NCI-H748 treated with DMSO at 0.1 percent for 48 hours (cell line): ENCODE data around the gene HOXA6.

Experiments used
- DNase-seq: peaks from one replicate; lab custom pipeline; 2025; lab: John Stamatoyannopoulos, UW

HOXA6 gene

DNA sequence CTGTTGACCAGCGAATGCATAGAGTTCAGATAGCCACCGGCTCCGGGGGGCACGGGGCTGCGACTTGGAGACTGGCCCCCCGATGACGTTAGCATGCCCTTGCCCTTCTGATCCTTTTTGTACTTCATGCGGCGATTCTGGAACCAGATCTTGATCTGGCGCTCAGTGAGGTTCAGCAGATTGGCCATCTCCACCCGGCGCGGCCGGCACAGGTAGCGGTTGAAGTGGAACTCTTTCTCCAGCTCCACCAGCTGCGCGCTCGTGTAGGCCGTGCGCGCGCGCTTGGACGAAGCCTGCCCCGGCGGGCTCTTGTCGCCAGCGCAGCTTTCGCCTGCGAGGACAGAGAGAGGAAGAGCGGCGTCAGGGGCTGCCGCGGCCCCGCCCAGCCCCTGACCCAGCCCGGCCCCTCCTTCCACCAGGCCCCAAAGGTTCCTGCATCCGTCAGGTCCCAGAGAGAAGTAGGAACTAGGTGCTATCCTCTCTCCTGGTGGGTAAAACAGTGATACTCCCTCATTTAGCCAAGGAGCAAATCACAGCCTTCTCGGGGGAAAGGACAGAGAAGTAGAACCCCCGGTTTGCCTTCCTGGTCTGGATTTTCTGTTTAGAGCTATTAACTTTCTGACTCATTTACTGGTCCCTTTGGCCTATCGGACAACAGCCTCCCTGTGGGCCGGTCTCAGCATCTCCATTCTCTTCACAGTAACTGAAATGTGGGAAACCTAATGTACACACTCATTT, 39.0 kb downstream of the HOXA6 start:
- no peak for DNase-seq

DNA sequence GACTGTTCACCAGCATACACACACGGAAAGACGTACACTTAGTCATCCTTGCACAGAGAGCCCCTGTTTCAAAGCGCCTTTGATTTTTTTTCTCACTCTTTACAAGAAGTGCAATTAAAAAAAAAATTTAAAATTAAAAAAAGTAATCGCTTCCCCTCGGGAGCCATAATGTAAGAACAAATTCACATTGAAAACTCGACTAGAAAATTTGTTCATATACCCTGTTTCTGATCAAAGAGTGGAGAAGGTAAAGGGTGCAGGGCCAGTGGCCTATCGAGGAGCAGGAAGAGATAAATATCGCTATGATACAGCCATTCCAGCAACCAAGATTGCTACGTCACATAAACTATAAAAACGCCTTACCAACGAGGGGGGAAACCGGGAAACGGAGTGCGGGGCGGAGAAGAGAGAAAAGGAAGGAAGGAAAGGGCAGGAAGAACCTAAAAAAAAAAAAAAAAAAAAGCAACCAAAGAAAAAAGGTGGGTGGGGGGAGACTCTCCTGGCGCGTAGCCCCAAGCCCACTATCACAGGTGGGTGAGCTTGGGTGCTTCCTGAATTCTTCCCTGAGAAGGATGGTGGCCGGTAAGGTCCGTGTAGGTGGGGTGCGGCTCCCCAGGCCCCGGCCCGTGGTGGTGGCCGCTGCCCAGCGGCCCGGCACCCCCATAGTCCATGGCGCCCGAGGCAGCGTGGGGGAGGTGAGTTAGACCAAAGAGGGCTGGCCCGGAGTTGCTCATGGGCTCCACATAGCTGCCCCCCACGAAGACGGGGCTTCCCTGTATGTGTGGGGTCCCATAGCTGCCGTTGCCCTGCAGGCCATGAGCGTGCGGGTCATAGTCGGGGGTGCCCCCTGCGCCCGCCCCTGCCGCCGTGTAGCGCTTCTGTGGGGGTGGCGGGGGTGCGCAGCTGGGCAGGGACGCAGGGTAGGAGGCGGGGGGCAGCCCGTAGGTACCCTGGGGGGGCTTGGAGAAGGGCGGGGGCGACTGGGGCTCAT, 39.9 kb downstream of the HOXA6 start:
- DNase-seq: no peak

DNA sequence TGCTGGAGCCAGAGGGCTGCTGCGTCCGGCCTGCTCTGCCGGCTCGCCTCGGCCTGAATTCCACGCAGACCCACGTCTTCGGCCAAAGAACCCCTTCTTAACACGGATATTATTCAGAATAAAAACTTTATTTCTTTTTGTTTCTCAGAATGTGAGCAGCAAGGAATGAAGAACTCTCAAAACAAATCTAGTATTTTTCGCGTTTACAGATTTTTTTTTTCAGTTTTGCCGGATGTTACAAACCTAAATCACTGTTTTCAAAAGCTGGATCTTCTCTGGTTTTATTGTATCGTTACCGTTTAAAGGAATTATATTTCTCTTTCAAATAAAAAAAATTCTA, 40.7 kb downstream of the HOXA6 start:
- DNase-seq: no peak

DNA sequence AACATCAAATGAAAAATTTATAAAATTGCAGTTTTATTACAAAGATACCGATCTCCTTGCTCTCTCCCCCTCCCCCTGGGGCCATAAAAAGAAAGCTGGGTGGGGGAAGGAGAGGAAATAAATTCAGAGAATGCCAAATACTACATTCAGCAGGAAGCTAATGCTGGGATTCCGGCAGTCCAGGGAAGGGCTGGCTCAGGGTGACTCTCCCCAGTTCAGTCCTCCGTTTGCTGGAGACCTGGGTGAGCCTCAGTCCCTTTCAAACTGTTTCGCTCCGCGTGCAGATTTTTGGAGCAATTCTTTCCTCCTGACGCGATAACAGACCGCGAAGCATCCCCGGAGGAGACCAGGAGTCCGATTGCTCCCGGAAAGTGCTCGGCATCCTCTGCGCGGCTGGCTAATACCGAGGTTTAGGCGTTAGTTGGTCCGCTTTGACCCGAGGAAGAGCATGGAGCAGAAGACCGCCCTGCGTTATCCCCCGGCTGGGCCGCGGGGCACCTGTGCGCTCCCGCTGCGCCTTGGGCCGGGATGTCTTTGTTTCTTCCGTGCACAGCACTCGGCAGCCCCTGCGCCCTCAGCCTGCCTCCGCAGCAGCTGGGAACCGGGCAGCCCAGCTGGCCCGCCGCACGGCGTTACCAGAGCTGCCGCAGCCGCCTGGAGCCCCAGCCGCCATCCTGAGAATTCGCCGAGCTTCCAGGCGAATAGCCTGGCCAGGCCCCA, 41.2 kb downstream of the HOXA6 start:
- DNase-seq: no peak

DNA sequence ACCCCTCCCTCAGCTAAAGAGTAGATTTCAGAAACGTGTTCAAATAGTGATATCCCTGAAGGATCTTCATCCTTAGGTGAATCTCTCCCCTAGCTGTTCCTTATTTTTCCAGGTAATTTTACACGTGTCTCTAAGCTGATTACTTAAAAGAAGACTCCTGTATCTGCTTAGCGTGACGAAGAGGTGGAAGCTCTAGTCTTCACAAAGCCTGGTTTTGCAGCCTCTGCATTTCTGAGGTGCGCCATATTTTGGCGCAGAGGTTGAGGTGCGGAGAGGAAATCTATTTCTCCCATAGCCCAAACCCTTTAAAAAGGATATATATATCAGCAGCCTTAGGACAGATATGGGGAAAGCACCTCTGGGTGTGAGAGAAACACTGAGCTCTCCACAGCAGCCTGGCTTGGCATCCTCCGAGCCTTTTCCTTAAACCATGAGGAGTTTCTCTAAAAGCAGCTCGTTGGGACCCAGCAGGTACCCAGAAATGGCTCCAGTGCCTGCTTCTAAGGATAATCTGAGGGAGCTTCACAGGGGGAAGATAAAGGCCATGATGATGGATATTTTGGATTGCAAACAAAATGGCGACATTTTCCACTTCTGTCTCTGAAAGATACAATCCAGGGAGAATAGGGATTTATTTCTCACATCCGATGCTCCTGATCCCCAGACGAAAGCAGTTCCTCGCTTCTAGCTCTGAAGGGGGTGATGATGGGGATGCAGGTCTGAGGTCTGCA, 42.1 kb downstream of the HOXA6 start:
- no peak for DNase-seq

DNA sequence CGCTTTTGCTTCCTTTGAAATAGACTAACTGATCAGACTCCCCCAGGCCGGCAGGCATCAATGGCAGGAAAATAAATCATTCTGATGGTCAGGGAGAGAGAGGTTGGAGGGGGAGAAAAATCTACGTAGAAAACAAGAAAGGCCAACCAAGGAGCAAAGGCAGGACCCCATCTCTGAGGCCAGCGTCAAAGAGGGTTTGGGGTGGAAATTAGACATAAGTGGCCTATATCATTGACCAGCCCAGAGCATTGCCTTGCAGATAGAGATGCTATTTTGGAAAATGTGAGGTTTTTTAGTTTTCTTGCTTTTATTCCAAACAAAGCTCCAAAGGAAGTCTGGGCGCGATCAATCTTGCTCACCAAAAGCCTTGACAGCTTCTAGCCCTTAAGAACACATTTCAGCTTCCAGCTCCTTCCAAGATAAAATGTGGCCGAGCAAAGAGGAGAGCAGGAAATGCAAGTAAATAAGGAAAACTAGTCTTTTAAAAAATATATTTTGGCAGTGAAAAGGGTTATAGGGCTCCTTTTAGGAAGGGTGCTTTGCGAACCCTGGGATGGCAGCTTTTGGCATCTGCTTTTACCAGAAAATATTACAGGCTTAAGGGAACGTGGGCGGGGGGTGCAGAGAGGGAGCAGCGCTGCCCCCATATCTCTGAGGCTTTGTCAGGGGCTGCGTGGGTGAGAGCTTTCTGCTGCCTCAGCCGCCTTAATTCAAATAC, 43.1 kb downstream of the HOXA6 start:
- no peak for DNase-seq

DNA sequence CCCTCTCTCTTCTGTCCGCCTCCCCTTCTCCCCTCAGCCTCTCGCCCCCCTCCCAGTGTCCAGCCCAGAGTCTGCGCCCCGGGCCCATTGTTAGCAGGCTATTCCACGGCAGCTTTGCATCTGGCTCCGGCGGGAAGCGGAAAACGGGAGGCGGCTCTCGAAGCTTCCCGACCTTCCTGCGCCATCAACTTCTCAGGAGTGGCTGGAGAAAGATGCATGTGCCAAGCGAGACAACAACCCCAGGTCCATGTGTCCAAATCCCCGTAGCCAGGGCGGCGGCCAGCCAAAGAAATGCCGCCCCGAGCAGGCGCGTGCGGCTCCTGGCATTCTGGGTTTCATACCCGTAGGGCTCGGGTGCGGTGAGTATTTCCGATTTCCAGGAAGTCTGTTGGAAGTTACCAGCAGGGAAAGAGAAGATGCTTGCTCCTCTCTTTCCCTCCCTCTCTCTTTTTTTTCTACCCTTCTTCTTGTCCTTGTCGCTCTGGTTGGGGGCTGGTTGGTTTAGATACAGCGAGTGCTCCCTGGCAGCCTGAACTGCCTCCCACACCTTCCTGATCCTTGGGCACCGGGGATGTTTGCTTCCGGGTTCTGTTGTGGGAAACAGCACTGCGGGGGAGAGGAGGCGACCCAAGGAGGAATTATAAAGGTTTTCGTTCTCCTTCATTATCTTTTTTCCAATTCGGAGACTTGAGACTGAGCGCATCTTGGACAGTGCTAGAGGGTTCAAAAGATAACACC, 43.9 kb downstream of the HOXA6 start:
- peak; percentile 16 for DNase-seq

DNA sequence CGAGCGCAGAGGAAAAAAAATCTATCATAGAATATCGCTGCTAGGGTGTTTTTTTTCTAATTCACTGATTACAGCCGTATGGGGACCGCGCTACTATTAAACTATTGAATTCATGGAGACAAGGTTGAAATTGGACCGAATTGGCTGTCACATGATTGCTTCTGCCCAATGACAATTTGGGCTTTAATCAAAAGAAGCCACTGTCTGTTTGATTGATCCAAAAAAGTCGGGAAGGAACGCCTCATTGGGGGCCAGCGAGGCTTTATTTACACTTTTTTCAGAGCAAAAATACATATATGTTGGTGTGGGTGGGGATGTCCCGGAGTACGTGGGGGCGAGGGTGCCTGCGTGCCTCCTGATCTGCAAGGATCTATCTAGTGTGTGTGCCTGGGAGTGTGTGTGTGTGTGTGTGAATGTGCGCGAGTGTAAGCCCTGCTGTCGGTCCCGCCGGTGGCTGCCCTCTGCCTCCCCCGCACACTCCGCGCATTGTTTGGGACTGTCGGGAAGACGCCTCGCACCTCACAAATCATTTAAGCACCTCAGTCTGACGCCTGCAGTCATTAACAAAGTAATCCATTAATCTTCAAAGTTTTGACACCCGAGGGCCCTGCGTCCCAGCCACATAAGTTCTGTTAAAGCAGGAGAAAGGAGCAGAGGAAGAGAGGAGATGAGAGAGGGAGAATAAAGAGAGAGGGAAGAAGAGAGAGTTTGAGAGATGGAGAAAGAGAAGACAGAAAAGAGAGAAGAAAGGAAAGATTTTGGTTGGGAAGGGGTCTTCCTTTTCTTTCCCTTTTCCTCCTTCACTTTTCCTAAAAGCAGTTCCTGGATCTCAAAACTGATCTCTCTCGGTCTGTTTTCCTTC, 44.8 kb downstream of the HOXA6 start, which contains the start of gene HOXA2:
HOXA2 (minus strand) TSS at position 103 of the 862 bp plus-strand sequence. CDS start 183 bp downstream, outside the sequence.
- no peak for DNase-seq

DNA sequence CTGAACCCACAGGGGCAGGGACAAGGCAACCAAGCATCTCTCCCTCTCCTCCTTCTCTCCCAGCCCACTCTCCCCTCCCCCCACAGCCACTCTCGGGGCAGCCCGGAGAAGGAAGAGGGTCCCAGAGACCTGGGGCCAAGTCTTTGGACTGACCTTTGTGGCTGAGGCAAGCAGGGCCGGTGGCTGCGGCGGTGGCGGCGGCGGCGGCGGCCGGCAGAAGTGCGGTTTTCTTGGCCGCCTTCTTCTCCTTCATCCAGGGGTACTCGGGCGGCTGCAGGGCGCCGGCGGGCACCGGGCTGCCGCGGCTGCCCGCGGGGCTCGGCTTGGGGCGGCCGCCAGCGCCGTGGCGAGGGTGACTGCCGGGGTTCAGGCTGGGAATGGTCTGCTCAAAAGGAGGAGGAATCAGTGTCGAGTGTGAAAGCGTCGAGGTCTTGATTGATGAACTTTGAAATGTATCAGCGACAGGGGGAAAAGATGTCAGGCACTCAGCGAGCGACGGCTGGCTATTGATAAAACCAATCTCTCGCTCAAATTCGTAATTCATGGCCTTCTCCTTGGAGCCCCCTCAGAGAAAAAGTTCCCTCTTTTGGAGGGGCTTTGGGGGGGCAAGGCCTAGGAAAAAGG, 45.5 kb downstream of the HOXA6 start:
- DNase-seq: no peak

DNA sequence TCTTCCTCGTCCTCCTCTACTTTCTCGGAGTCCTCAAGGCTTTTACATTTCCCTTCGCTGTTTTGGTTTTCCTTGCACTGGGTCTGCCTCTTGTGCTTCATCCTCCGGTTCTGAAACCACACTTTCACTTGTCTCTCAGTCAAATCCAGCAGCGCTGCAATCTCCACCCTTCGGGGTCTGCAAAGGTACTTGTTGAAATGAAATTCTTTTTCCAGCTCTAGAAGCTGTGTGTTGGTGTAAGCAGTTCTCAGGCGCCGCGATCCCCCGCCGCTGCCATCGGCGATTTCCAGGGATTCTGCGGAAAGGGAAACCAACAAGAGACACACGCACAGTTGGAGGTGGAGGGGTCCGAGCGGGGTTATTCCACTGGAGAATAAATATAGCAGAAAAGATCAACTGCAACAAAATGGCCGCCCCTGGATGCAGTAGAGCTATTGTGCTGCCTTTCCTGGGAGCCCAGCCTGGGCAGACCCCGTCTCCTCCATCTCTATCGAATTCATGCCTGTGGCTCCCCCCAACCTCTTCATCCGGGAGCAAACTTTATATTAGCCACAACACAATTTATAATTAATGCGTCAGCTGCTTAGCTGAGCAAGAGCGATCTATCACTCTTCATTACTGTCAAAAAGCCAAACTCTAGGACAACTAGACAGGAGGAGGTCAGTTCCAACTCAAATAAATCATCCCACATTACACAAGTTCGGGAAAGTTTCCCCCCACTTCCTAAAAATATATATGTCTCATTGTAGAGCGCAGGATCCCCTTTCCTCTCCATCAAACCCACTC, 46.2 kb downstream of the HOXA6 start:
- DNase-seq: no peak

DNA sequence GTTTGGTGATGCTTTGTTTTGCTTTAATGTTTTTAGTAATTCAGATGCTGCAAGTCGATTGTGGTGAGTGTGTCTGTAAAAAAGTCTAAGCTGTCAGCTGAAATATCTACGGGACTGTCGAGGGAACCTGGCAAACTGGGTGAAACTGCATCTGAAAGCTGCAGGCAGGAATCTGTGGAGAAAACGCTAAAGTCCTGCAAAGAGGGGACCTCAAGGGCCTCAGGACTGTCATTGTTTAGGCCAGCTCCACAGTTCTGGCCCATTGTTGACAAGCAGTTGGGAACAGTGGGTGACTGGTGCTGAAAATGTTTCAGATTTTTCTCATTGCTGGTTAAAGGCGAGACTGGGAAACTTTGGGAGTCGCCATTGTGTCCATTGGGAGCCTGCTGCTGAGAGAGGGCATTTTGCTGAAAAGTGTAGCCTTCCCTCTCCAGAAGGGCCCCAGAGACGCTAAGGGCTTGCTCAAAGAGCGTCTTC, 46.8 kb downstream of the HOXA6 start:
- DNase-seq: no peak

DNA sequence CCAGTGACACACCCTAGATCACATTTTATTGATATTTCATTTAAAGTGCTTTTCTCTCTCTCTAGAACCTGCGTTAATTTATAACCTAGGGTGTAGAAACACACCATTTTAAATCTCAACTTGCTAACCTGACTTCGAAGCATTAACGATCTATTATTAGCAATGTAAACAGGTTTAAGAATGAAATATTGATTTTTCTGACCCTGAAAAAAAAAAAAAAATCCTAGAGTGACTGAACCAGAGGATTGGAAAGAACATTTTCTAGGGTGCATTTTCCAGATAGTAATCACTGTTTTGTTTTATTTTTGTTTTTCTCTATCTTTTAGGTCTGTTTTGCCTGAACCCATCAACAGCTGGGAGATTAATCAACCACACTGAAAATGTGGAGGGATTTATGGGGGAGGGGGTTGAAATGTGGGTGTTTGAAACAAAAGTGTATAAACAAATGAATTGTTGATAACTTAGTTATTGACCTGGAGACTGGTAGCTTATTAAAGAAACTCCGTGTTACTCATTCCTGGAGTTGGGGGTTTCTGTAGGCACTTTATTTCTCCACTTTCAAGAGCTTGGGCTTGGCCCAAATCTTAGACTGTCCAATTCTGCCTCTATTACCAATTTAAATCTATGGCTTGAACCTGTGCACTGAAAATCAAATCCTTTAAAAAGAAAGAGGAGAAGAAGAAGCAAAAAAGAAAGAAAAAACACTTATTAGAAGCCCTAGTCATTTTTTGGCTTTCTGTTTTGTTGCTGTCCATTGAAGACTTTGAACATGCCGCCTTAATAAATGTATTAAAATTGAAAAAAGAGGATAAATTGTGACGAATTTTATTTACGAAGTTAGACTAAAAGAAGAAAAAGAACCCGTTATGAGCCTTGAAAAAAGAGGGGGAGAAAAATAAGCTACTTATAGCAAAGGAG, 47.9 kb downstream of the HOXA6 start:
- no peak for DNase-seq

DNA sequence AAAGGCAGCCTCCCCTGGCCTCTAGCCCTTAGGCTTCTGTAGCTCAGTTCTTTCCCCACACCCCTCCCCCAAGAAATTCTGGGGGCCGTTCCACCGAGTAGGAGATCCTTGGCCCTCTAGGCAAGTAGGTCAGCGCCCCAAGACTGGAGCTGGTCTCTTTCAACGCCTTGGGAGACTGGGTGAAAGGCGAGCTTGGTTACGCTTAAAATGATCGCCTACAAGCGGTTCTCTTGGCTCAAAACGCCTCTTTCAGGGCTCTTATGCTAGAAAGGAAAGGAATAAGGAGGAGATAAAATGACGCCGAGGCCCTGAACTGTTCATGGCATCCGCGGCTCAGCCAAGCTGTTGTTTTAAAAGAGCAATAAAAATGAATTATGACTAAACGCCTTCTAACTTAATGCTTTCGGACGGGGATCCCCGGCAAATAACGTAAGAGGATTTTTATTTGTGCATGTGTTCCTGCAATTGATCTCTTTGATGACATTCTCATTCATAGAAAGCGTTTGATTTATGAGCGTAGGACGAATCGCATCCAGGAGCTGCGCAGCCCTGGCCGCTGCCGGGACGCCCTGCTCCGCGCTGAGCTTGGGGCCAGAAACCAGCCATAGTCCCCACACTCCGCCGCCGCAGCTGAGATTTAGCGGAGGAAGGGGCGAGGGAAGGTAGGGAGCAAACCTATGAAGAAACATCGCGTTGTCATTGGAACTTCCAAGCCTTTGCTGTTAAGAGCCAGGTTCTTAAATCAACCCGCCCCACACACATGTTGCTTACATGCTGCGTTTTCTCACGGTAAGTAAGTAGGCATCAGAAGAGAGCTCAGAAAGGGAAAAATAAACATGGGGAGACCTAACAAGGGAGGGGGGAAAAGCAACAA, 48.8 kb downstream of the HOXA6 start:
- no peak for DNase-seq

DNA sequence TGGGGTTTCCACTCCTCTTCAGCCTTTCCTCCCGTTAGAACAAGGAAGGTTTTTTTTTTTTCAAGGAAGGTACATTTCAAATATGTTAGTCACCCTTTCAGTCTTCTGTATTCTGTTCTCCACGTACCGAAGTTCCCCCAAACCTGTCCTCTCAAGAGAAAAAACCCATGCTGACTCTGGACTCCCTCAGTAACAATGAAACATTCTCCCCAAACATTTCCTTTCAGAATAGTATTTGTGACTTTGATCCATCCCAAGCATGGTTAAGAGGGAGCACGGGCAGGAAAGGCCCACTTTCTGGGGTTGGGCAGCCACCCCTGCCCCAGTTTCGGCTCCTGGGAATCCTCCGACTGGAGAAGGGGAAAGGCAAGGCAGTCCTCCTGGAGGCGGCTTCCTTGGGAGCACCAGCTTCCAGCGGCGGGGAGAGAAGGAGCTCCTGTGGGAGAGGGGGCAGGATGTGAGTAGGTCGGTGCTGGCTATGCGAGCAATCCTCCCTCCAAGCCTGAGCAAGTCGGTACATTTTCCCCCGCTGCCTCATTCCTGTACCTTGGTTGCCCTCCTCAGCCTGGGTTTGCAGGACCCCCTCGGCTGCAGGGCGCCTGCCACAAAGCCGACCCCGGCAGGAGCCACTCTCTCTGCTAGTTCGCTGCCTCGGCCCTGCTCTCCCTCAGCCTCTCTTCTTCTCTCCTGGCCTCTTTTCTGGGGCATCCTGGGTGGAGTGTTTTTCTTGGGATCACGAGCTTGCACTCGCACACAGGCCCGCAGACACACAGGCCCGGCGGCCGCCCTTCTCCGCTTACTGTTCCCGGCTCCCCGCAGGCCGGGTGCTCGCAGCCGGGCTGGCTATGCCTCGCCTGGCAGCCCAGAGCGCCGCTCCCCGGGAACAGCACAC, 49.6 kb downstream of the HOXA6 start:
- DNase-seq: no peak
